ENCODE results near the gene UNCX. TPM values are rescaled to one million over a fixed set of nuclear protein-coding genes. Genes with fewer than 3 reads are reported as not detected.

The UNCX gene
- total and polyA plus RNA-seq, 2 experiments from 2014 or later = not detected

GRCh38 chr7:1281068-1281467, 48.4 kb downstream of the UNCX start:
- TF ChIP-seq EZH2 (IDR thresholded peaks at IDR 0.05; ENCODE audit: borderline replicate concordance) (no peak), EZH2phosphoT487 (IDR thresholded peaks at IDR 0.05; ENCODE audit: low read depth, severe bottlenecking, unreplicated experiment) (no peak)
- TF ChIP-seq, protein P1, sequence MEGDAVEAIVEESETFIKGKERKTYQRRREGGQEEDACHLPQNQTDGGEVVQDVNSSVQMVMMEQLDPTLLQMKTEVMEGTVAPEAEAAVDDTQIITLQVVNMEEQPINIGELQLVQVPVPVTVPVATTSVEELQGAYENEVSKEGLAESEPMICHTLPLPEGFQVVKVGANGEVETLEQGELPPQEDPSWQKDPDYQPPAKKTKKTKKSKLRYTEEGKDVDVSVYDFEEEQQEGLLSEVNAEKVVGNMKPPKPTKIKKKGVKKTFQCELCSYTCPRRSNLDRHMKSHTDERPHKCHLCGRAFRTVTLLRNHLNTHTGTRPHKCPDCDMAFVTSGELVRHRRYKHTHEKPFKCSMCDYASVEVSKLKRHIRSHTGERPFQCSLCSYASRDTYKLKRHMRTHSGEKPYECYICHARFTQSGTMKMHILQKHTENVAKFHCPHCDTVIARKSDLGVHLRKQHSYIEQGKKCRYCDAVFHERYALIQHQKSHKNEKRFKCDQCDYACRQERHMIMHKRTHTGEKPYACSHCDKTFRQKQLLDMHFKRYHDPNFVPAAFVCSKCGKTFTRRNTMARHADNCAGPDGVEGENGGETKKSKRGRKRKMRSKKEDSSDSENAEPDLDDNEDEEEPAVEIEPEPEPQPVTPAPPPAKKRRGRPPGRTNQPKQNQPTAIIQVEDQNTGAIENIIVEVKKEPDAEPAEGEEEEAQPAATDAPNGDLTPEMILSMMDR (IDR thresholded peaks at IDR 0.05; ENCODE audit: poor library complexity) = no peak
- H3K9me3 ChIP-seq (ENCODE audit: low read depth) = no peaks in the 10 kb centered on the region
- no peaks in the 10 kb centered on the region for H3K4me1 ChIP-seq (ENCODE audit: insufficient read depth)
- no peaks in the 10 kb centered on the region for H3K36me3 ChIP-seq (replicated peaks; ENCODE audit: insufficient read depth, low read depth)
- H3K27ac ChIP-seq = no peak overlapping the region
- no peak overlapping the region for H3K4me3 ChIP-seq
- 83% methylated on average over 12 of the region's 13 CpGs for WGBS (ENCODE audit: low lambda C conversion rate, missing lambda C conversion rate)
- no peak overlapping the region for H3K4me2 ChIP-seq
- no peaks in the 10 kb centered on the region for H3K9me2 ChIP-seq (replicated peaks; ENCODE audit: insufficient read depth)
- no peak for DNase-seq (ENCODE audit: low spot score)
- H2AFZ ChIP-seq = no peak overlapping the region
- H3K27me3 ChIP-seq = no peaks in the 10 kb centered on the region
- H4K20me1 ChIP-seq (ENCODE audit: insufficient read depth, poor library complexity, severe bottlenecking) = no peaks in the 10 kb centered on the region
- no peaks in the 10 kb centered on the region for H3K79me2 ChIP-seq

- H3K4me2 ChIP-seq = no peak overlapping the region
- H3K79me2 ChIP-seq = no peaks in the 10 kb centered on the region
- no peak overlapping the region for H3K4me3 ChIP-seq
- no peaks in the 10 kb centered on the region for H3K36me3 ChIP-seq (replicated peaks; ENCODE audit: insufficient read depth, low read depth)
- H3K4me1 ChIP-seq (ENCODE audit: insufficient read depth) = no peaks in the 10 kb centered on the region
- no peak for DNase-seq (ENCODE audit: low spot score)
- TF ChIP-seq EZH2phosphoT487 (IDR thresholded peaks at IDR 0.05; ENCODE audit: low read depth, severe bottlenecking, unreplicated experiment) = no peak
- H4K20me1 ChIP-seq (ENCODE audit: insufficient read depth, poor library complexity, severe bottlenecking) = no peaks in the 10 kb centered on the region
- H3K9me3 ChIP-seq (ENCODE audit: low read depth) = no peaks in the 10 kb centered on the region
- no peak overlapping the region for H3K27ac ChIP-seq
- 86% methylated on average over 5 of the region's 5 CpGs for WGBS (ENCODE audit: low lambda C conversion rate, missing lambda C conversion rate)
- H3K9me2 ChIP-seq (replicated peaks; ENCODE audit: insufficient read depth) = no peaks in the 10 kb centered on the region
- H3K27me3 ChIP-seq = no peaks in the 10 kb centered on the region
- no peak overlapping the region for H2AFZ ChIP-seq
Observed at GRCh38 chr7:1282679-1283078, 50.0 kb downstream of the UNCX start.

GRCh38 chr7:1283337-1283736, 50.7 kb downstream of the UNCX start:
- Histone ChIP-seq H3K4me1 (ENCODE audit: insufficient read depth) (no peaks in the 10 kb centered on the region), H3K9me2 (replicated peaks; ENCODE audit: insufficient read depth) (no peaks in the 10 kb centered on the region), H3K27ac (no peak overlapping the region), H3K36me3 (replicated peaks; ENCODE audit: insufficient read depth, low read depth) (no peaks in the 10 kb centered on the region), H3K9me3 (ENCODE audit: low read depth) (no peaks in the 10 kb centered on the region), H3K27me3 (peaks cover 1% of the 10 kb centered on the region), H2AFZ (no peak overlapping the region), H3K4me3 (no peak overlapping the region), H4K20me1 (ENCODE audit: insufficient read depth, poor library complexity, severe bottlenecking) (no peaks in the 10 kb centered on the region), H3K79me2 (no peaks in the 10 kb centered on the region), H3K4me2 (no peak overlapping the region)
- 70% methylated on average over 5 of the region's 10 CpGs for WGBS (ENCODE audit: low lambda C conversion rate, missing lambda C conversion rate)
- no peak for TF ChIP-seq EZH2 (IDR thresholded peaks at IDR 0.05; ENCODE audit: borderline replicate concordance)
- TF ChIP-seq EZH2phosphoT487 (IDR thresholded peaks at IDR 0.05; ENCODE audit: low read depth, severe bottlenecking, unreplicated experiment) = no peak
- TF ChIP-seq, protein P1 (IDR thresholded peaks at IDR 0.05; ENCODE audit: poor library complexity) = no peak
- DNase-seq (ENCODE audit: low spot score) = no peak

DNA sequence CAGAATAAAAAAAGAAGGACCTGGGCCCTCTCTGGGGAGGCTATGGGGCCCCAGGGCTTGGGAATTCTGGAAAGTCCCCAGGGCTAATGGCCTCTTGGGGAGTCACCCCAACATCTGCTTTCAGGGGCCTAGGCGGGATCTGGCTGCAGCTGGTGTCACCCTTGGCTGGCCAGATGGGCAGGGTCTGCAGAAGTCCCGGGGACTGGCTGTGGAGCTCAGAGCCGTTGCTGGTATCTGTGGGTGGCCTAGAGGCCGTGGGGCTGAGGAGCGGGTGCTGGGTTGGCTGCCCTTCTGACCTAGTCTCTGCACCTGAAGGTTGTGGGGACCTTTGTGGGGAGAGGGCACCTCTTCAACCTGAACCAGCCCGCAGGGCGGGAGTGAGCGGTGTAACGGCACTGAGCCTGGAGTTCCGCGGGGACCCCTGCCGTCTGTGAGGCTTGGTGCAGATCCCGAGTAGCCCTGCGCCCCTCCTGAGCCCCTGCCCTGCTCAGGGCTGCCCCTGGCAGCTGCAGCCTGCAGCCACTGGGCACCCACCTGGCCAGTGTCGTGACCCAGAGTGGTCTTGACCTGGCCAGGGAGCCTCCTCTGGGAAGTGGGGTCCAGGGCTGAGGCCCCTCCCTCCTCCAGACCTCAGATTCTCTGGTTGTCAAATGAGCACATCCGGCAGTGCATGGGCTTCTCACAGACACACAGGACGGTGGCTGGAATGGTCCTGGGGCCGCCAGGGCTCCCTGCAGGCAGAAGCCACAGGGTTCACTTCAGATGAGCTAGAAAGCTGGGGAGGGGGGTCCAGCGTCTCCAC, 51.5 kb downstream of the UNCX start:
- Histone ChIP-seq H3K27ac (no peak overlapping the region), H3K79me2 (no peaks in the 10 kb centered on the region), H4K20me1 (ENCODE audit: insufficient read depth, poor library complexity, severe bottlenecking) (no peaks in the 10 kb centered on the region), H3K4me3 (no peak overlapping the region), H3K36me3 (replicated peaks; ENCODE audit: insufficient read depth, low read depth) (no peaks in the 10 kb centered on the region), H3K9me2 (replicated peaks; ENCODE audit: insufficient read depth) (no peaks in the 10 kb centered on the region), H3K9me3 (ENCODE audit: low read depth) (no peaks in the 10 kb centered on the region), H2AFZ (no peak overlapping the region), H3K4me2 (no peak overlapping the region), H3K27me3 (peaks cover 9% of the 10 kb centered on the region), H3K4me1 (ENCODE audit: insufficient read depth) (no peaks in the 10 kb centered on the region)
- TF ChIP-seq EZH2phosphoT487 (IDR thresholded peaks at IDR 0.05; ENCODE audit: low read depth, severe bottlenecking, unreplicated experiment) (no peak), EZH2 (IDR thresholded peaks at IDR 0.05; ENCODE audit: borderline replicate concordance) (no peak)
- TF ChIP-seq, protein P1 (IDR thresholded peaks at IDR 0.05; ENCODE audit: poor library complexity) = no peak
- WGBS (ENCODE audit: low lambda C conversion rate, missing lambda C conversion rate) = 80% methylated on average over 19 of the region's 19 CpGs
- DNase-seq (ENCODE audit: low spot score) = no peak

All from hepatocyte (in vitro differentiated cells).